ENCODE data around the gene TCEA2. TPM values are rescaled to one million over a fixed set of nuclear protein-coding genes. Genes with fewer than 3 reads are reported as not detected.

Gene TCEA2
- polyA plus RNA-seq, 4 donors, result 63.9 to 97.6 (median 77.2) TPM

GRCh38 chr20:64090165-64090564 is 27.2 kb downstream of the TCEA2 start:
- DNase-seq (ENCODE audit: low read depth in 4 of 4, low spot score in 3 of 4), result no peak

- DNase-seq (ENCODE audit: low read depth in 4 of 4, low spot score in 3 of 4), result no peak
Observed at GRCh38 chr20:64091340-64091739, 28.3 kb downstream of the TCEA2 start.

DNA sequence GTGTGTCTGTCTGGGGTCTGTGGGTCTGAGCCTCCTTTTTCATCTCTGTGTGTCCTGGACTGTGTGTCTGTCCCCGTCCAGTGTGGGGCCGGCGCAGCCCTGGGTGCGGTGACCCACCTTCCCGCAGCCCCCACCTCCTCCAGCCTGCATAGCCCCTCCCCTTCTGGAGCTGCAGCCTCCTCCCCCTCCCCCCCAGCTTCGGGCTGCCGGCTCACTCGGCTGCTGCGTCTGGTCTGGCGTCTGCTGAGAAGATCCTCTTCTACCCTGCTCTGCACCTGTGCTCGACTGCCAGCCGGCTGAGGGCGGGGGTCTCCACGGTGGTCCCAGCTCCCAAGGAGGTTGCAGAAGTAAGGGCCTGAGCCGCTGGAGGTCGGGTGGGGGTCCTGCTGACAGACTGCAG is 28.8 kb downstream of the TCEA2 start:
- no peak for DNase-seq (ENCODE audit: low read depth in 4 of 4, low spot score in 3 of 4)

DNA sequence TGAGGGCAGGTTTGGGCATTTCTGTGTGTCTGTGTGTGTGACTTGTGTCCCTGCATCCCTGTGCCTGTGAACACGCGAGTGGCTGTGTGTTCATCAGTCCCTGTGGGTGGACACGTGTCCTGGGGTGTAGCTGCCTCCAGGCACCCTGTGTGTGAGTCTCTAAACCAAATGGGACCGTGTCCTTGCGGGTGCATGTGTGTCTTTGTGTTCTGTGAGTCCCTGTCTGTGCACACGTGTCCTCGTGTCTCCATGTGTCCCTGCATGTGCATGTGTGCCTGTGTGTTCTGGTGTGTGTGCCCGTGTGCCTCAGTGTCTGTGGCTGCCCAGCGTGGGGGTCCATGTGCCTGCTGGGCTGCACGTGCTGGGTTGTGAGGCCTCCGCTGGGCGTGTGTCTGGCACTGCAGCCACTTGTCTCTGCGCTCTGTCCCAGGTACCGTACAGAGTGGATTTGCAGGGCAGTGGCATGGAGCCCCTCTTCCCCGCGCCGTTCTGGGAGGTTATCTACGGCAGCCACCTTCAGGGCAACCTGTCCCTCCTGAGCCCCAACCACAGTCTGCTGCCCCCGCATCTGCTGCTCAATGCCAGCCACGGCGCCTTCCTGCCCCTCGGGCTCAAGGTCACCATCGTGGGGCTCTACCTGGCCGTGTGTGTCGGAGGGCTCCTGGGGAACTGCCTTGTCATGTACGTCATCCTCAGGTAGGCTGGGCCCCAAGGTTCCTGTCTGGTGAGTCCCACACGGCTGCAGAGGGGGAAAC is 29.4 kb downstream of the TCEA2 start:
- no peak for DNase-seq (ENCODE audit: low read depth in 4 of 4, low spot score in 3 of 4)

DNA sequence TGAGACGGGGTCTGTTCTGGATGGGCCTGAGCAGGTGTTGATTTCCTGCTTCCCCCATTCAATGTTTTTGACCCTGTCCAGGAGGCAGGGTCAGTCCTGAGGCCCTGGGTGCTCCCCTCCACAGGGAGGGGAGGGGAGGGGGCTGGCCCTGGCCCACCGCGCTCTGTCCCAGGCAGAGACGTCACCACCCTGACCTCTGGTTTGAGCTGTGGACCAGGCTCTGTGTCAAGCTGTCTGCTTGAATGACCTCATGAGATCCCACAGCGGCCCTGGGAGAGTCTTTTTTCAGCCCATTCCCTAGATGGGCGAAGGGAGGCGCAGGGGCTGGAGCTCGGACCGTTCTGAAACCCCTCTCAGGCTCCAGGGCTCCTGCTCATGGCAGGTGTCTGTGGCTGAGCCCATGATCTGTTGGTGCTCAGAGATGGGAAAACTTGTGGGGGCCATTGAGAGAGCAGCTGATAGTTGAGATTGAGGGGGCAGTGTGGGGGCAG is 30.1 kb downstream of the TCEA2 start:
- no peak for DNase-seq (ENCODE audit: low read depth in 4 of 4, low spot score in 3 of 4)

GRCh38 chr20:64095455-64095854 is 32.5 kb downstream of the TCEA2 start:
- no peak for DNase-seq (ENCODE audit: low read depth in 4 of 4, low spot score in 3 of 4)

GRCh38 chr20:64095927-64096326 is 32.9 kb downstream of the TCEA2 start:
- no peak for DNase-seq (ENCODE audit: low read depth in 4 of 4, low spot score in 3 of 4)

DNA sequence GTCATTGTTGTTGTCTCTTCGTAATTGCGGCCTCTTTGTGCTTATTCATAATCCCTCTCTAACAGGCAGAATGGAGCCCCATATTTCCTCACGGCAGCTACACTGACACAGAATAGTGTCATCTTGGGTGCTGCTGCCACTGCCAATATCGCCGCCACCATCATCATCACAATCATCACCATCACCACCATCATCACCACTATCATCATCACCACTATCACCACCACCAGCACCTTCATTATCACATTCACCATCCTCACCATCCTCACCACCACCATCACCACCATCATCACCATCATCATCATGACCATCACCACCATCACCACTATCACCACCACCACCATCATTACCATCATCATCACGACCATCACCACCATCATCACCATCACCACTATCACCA is 33.5 kb downstream of the TCEA2 start:
- DNase-seq (ENCODE audit: low read depth in 4 of 4, low spot score in 3 of 4), result no peak

DNA sequence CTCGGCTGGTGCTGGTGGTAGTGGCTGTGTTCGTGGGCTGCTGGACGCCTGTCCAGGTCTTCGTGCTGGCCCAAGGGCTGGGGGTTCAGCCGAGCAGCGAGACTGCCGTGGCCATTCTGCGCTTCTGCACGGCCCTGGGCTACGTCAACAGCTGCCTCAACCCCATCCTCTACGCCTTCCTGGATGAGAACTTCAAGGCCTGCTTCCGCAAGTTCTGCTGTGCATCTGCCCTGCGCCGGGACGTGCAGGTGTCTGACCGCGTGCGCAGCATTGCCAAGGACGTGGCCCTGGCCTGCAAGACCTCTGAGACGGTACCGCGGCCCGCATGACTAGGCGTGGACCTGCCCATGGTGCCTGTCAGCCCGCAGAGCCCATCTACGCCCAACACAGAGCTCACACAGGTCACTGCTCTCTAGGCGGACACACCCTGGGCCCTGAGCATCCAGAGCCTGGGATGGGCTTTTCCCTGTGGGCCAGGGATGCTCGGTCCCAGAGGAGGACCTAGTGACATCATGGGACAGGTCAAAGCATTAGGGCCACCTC is 35.5 kb downstream of the TCEA2 start:
- no peak for DNase-seq (ENCODE audit: low read depth in 4 of 4, low spot score in 3 of 4)

- no peak for DNase-seq (ENCODE audit: low read depth in 4 of 4, low spot score in 3 of 4)
Observed at GRCh38 chr20:64099086-64099786, 36.2 kb downstream of the TCEA2 start.

DNA sequence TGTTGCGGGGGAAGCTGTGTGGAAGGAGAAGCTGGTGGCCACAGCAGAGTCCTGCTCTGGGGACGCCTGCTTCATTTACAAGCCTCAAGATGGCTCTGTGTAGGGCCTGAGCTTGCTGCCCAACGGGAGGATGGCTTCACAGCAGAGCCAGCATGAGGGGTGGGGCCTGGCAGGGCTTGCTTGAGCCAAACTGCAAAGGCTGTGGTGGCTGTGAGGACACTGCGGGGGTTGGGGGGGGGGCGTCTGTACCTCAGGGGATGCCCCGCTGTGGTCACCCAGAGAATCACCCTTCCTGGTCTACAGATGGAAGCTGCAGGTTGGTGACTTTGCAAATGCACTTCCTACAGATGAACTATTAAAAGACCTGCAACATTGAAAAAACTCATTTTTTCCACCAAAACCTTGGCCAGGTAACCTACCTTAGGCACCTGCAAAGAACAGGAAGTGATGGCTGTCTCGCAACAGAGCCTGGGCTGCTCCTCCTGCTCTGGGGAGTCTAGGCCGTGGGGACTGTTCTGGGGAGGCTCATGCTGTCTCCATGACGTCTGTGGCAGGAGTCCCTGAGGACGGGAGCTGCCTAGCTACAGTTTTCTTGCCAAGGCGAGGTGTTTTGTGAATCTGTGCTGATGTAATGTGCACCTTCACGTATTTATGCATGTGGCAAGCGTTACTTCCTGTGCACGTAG is 37.0 kb downstream of the TCEA2 start:
- DNase-seq (ENCODE audit: low read depth in 4 of 4, low spot score in 3 of 4), result no peak

GRCh38 chr20:64100566-64100888 is 37.5 kb downstream of the TCEA2 start:
- no peak for DNase-seq (ENCODE audit: low read depth in 4 of 4, low spot score in 3 of 4)

- no peak for DNase-seq (ENCODE audit: low read depth in 4 of 4, low spot score in 3 of 4)
Observed at GRCh38 chr20:64100946-64101688, 38.1 kb downstream of the TCEA2 start.

GRCh38 chr20:64101731-64102621 is 39.0 kb downstream of the TCEA2 start:
- DNase-seq (ENCODE audit: low read depth in 4 of 4, low spot score in 3 of 4), result no peak

GRCh38 chr20:64102647-64103354 is 39.8 kb downstream of the TCEA2 start:
- DNase-seq (ENCODE audit: low read depth in 4 of 4, low spot score in 3 of 4), result no peak

DNA sequence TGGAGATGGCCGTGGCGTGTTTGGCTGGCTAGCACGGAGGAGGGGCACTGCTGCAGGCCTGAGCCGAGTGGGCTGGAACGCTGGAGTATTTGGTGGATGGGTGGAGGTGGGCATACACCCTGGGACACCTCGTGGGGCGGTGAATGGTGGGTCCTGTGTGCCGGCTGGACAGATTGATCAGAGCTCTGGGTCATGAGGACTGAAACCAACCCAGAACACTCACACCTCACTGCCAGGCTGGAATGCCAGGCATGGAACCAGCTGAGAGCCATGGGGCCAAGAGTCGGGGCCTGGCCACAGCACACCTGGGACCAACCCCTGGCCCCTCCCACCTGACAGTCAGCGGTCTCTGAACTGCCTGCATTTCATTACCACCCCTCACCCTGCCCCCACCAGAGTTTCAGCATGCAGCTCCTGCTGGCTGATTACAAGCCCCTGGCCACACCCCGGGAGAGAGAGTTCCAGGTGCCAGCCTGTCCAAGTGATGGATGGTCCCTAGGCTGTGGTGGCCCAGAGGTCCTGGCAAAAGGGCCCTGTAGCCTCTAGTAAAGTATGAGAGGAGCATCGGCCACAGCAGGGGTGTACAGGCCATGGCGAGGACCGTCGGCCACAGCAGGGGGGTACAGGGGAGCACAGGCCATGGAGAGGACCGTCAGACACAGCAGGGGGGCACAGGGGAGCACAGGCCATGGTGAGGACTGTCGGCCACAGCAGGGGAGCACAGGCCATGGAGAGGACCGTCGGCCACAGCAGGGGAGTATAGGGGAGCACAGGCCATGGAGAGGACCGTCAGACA is 41.1 kb downstream of the TCEA2 start:
- no peak for DNase-seq (ENCODE audit: low read depth in 4 of 4, low spot score in 3 of 4)

DNA sequence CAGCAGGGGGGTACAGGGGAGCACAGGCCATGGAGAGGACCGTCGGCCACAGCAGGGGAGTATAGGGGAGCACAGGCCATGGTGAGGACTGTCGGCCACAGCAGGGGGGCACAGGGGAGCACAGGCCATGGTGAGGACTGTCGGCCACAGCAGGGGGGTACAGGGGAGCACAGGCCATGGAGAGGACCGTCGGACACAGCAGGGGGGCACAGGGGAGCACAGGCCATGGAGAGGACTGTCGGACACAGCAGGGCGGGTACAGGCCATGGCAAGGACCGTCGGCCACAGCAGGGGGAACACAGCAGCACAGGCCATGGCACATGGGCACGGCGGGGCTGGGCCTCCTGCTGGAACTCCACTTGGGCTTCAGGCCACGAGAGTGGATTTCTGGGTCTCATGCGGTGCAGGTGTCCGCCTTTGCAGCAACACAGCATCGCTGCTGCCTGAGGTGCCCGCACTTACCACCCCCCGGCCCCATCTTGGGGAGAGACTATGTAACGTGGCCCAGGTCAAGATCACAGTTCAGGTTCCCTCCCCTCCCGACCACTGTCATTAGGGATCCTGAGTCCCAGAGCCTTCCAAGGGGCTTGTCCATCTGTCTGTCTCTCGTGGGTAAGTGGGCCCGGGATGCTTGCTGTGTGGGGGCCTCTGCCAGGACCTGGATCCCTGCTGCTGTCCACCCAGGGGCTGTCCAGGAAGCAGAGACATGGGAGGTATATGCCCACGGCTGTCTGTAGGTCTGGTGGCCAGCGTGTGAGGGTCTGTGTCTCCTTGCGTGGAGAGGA is 41.9 kb downstream of the TCEA2 start:
- no peak for DNase-seq (ENCODE audit: low read depth in 4 of 4, low spot score in 3 of 4)
